Measurements from ENCODE around the gene TNFRSF17.

GRCh38 chr16:12009462-12009861, 44.5 kb downstream of the TNFRSF17 start:
- no peak for TF ChIP-seq CTCF (IDR thresholded peaks at IDR 0.05 in 4 of 5, conservative IDR thresholded peaks at IDR 0.05 in 1 of 5)
- no peak for TF ChIP-seq POLR2A (IDR thresholded peaks at IDR 0.05)

Data from gastrocnemius medialis (tissue), 4 donors.